BLaER1 treated with 17β-estradiol and CSF1 and Interleukin-3, amounts not matched to agents 10 nM and 100 nM (cell line): ENCODE data around the gene MESD.

Source experiments
- H3K27ac ChIP-seq, 11 experiments: shearing (Covaris generic); formaldehyde crosslinking; 2 replicates each; pipeline ENCODE4 v1.8.1; 2022
- H3K27me3 ChIP-seq, 11 experiments: shearing (Covaris generic); formaldehyde crosslinking; 2 replicates each; pipeline ENCODE4 v1.8.1; 2022
- H3K36me3 ChIP-seq, 11 experiments: shearing (Covaris generic); formaldehyde crosslinking; 2 replicates each; pipeline ENCODE4 v1.8.1; 2022
- H3K4me1 ChIP-seq, 10 experiments: shearing (Covaris generic); formaldehyde crosslinking; 2 replicates each; pipeline ENCODE4 v1.8.1; 2022
- H3K4me2 ChIP-seq, 11 experiments: shearing (Covaris generic); formaldehyde crosslinking; 2 replicates each; pipeline ENCODE4 v1.8.1; 2022
- H3K4me3 ChIP-seq, 10 experiments: shearing (Covaris generic); formaldehyde crosslinking; 2 replicates each; pipeline ENCODE4 v1.8.1; 2022
- H3K9ac ChIP-seq, 11 experiments: shearing (Covaris generic); formaldehyde crosslinking; 2 replicates each; pipeline ENCODE4 v1.8.1; 2022
- H3K9me3 ChIP-seq, 11 experiments: shearing (Covaris generic); formaldehyde crosslinking; replicated peaks in 1 of 11; 2 replicates each; pipeline ENCODE4 v1.8.1; 2022
- H4K20me1 ChIP-seq, 11 experiments: shearing (Covaris generic); formaldehyde crosslinking; 2 replicates each; pipeline ENCODE4 v1.8.1; 2022
- Cebpa-rat ChIP-seq, 11 experiments: shearing (Covaris generic); IDR thresholded peaks; 2 replicates each; pipeline ENCODE4 v1.8.1; 2022

MESD gene

DNA sequence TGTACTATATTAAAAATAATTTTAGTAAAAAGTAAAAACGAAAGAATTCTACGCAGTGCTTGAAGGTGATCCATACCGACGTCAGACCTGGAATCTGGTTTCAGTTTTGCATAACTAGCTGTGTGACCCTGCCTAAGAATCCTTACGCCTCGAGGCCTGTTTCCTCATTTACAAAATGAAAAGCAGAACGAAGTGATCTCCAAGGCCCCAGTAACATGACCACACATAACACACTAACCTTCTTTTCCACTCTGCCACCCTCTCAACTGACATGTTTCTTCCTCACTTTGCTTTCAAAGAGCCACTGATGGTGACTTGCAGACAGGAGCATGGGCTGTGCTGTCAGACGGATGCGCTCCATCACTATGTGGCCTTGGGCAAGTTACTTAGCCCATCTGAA lies 4.8 kb downstream of the MESD start:
- H3K9me3 ChIP-seq = no peaks in the 10 kb centered on the region

DNA sequence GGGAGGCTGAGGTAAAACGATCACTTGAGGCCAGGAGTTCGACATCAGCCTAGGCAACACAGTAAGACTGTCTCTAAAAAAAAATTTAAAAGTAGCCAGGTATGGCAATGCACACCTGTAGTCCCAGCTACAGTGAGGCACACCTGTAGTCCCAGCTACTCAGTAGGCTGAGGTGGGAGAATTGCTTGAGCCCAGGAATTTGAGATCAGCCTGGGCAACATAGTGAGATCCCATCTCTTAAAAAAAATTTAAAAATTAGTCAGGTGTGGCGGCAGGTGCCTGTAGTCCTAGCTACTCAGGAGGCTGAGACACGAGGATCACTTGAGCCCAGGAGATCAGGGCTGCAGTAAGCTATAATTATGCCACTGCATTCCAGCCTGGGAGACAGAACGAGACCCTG lies 6.8 kb downstream of the MESD start:
- Histone ChIP-seq H3K9me3 (no peaks in the 10 kb centered on the region), H3K27me3 (no peaks in the 10 kb centered on the region), H3K36me3 (peaks cover 45 to 72% (median 67%) of the 10 kb centered on the region in 11 experiments), H3K4me1 (peaks cover 25 to 75% (median 35%) of the 10 kb centered on the region in 10 experiments), H3K4me3 (no peak overlapping the region), H4K20me1 (peaks cover 43 to 95% (median 83%) of the 10 kb centered on the region in 11 experiments; a peak in 21 of 22 replicates), H3K9ac (no peak overlapping the region), H3K27ac (no peak overlapping the region), H3K4me2 (no peak overlapping the region)
- no peak for TF ChIP-seq Cebpa-rat (IDR thresholded peaks at IDR 0.05)

More for the DNA sequence above, 4.8 kb downstream of the MESD start:
- Histone ChIP-seq H3K4me2 (peak overlapping the region; percentile 11 to 97 (median 53); a peak in 20 of 22 replicates), H3K9ac (peak overlapping the region in 5 of 11 experiments; percentile 14 to 48 (median 34); a peak in 6 of 22 replicates), H3K27me3 (no peaks in the 10 kb centered on the region), H3K36me3 (peaks cover 24 to 52% (median 47%) of the 10 kb centered on the region in 11 experiments), H3K27ac (peak overlapping the region in 9 of 11 experiments; percentile 0 to 73 (median 52); a peak in 13 of 22 replicates), H4K20me1 (peaks cover 37 to 89% (median 73%) of the 10 kb centered on the region in 11 experiments; a peak in 21 of 22 replicates), H3K4me3 (no peak overlapping the region), H3K4me1 (peaks cover 36 to 73% (median 44%) of the 10 kb centered on the region in 10 experiments)
- TF ChIP-seq Cebpa-rat (IDR thresholded peaks at IDR 0.05) = no peak

DNA sequence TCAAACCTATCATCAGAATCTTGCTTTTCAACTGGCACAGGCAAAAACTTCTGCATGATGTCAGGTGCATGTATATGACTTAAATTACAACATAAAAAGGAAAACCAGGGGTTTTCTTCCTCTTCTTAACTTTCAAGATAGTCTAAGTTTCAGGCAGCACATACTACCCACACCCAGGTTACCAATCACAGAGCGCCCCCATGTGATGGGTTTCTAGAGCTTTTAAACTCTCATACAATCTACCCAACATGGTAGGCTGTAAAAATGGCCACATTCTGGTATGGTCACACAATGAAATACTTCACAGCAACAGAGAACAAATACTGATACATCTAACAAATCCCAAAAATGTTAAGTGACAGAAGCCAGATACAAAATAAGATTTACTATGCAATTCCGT lies 7.4 kb downstream of the MESD start:
- Histone ChIP-seq H3K9ac (no peak overlapping the region), H3K9me3 (no peaks in the 10 kb centered on the region), H3K4me2 (no peak overlapping the region), H3K36me3 (peaks cover 47 to 78% (median 73%) of the 10 kb centered on the region in 11 experiments), H3K27ac (no peak overlapping the region), H3K4me3 (no peak overlapping the region), H4K20me1 (peaks cover 44 to 95% (median 83%) of the 10 kb centered on the region in 11 experiments; a peak in 21 of 22 replicates), H3K27me3 (no peaks in the 10 kb centered on the region), H3K4me1 (peaks cover 18 to 75% (median 29%) of the 10 kb centered on the region in 10 experiments)
- no peak for TF ChIP-seq Cebpa-rat (IDR thresholded peaks at IDR 0.05)

DNA sequence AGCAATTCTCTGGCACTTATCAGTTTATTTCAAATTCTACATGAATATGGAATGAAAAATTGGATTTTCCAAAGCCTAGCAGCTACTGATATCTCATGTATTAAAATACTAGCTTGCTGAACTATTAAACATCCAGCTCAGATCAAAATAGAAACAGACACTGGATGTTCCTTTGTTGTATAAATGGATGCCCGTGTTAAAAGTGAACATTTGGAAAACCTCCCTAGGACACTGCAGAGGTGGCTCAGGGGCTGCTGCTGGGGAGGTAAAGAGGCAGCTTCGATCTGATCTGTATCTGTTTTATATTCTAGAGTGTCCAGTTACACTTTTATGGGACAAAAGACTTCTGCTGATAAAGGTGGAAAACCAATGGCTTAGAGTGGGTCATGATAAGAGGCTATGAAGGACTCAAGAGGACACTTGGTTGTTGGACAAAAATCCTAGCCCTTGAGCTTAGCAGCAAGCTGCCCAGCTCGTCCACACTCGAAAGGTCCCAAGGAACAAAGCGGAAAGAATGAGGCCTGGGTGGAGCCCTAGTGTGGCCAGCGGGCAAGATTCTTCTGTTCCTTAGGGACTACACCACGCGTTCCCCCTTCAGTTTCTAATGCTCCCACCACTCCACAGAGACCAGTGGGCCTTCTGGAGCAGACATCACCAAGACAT lies 9.9 kb downstream of the MESD start:
- H3K27ac ChIP-seq = no peak overlapping the region

DNA sequence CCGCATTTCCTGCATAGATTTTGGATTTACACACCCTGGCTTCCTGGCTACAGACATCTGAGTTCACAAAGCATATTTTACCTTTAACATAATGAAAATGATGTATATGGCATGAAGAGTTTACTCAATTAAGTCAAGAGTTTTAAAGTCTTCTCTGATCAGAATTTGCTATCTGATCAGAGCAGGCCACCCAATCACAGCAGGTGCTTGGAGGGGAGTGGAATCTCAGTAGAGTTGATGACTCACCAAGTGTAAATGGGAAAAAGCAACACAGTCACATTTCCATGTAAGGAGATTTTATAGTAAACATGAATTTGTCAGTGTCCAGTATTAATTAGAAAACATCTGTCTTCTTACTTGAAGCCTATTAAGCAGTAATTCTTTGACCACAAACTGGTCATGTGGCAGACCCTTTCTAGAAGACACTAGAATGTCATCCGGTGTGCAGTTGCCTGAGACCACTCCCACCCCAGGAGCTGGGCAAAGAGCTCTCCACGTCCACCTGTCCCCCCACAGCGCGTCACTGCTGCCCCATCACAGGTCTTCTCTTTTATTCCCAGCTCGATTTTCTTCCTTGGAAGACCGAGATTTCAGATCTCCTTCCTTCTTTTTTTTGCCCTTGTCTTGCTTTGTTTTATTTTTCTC lies 10.8 kb downstream of the MESD start:
- Histone ChIP-seq H3K4me2 (no peak overlapping the region), H3K4me1 (peaks cover 0 to 47% (median 0%) of the 10 kb centered on the region in 10 experiments; a peak in 6 of 20 replicates), H3K27me3 (no peaks in the 10 kb centered on the region), H4K20me1 (peaks cover 55 to 92% (median 78%) of the 10 kb centered on the region in 11 experiments; a peak in 21 of 22 replicates), H3K9ac (no peak overlapping the region), H3K9me3 (no peaks in the 10 kb centered on the region), H3K36me3 (peaks cover 63 to 95% (median 84%) of the 10 kb centered on the region in 11 experiments), H3K27ac (no peak overlapping the region), H3K4me3 (no peak overlapping the region)
- no peak for TF ChIP-seq Cebpa-rat (IDR thresholded peaks at IDR 0.05)

More for the DNA sequence above, 9.9 kb downstream of the MESD start:
- Histone ChIP-seq H3K4me1 (peaks cover 0 to 55% (median 7%) of the 10 kb centered on the region in 10 experiments; a peak in 13 of 20 replicates), H3K4me3 (no peak overlapping the region), H3K36me3 (peaks cover 60 to 90% (median 80%) of the 10 kb centered on the region in 11 experiments), H3K4me2 (no peak overlapping the region), H3K27me3 (no peaks in the 10 kb centered on the region), H3K9ac (no peak overlapping the region), H3K9me3 (no peaks in the 10 kb centered on the region), H4K20me1 (peaks cover 57 to 94% (median 82%) of the 10 kb centered on the region in 11 experiments; a peak in 21 of 22 replicates)
- TF ChIP-seq Cebpa-rat (IDR thresholded peaks at IDR 0.05) = no peak

DNA sequence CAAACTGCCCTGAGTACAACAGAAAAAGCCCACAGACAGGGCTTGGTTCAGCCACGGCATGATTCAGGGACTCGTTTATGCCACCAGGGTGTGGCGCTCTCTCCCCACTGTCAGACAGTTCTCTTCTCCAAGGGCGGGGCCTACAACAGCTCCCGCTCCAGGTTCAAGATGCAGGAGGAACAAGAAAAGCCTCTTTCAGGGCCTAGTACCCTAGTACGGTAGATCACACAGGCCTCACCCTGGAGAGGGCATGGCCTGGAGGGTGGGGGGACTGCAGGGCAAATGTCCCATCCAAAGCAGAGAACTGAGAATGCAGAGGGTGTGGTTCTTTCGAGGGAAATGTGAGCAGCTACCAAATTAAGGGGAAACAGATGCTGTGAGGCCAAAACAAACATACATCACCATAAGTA lies 12.0 kb downstream of the MESD start:
- Histone ChIP-seq H3K27ac (no peak overlapping the region), H3K4me2 (peak overlapping the region in 2 of 11 experiments; percentile 5 to 37; a peak in 2 of 22 replicates), H3K4me3 (no peak overlapping the region), H3K4me1 (peaks cover 0 to 37% (median 0%) of the 10 kb centered on the region in 10 experiments; a peak in 5 of 20 replicates), H4K20me1 (peaks cover 45 to 92% (median 75%) of the 10 kb centered on the region in 11 experiments; a peak in 21 of 22 replicates), H3K9ac (no peak overlapping the region), H3K9me3 (no peaks in the 10 kb centered on the region), H3K27me3 (no peaks in the 10 kb centered on the region), H3K36me3 (peaks cover 70 to 96% (median 88%) of the 10 kb centered on the region in 11 experiments)
- no peak for TF ChIP-seq Cebpa-rat (IDR thresholded peaks at IDR 0.05)

DNA sequence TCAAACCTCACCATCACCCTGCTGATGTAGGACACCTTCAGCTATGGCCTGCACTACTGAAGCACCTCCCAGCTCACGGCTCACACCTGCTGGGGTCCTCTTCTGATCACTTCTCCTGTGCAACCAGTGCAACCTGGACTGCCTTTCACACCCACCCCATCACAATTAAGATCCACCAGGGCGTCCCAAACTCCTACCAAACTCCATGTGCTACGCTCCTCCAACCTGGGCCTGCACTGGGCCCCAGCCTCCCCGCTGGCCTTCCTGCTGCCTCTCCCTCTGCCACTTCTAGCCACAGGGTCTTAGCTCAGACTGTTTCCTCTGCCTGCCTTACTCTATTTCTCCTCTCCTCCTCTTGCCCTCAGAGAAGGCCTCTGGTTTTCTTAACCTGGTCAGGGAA lies 12.8 kb downstream of the MESD start:
- Histone ChIP-seq H3K9ac (no peak overlapping the region), H3K4me2 (no peak overlapping the region), H3K4me3 (no peak overlapping the region), H4K20me1 (peaks cover 37 to 92% (median 70%) of the 10 kb centered on the region in 11 experiments; a peak in 21 of 22 replicates), H3K27ac (no peak overlapping the region), H3K9me3 (no peaks in the 10 kb centered on the region), H3K4me1 (peaks cover 0 to 29% (median 0%) of the 10 kb centered on the region in 10 experiments; a peak in 5 of 20 replicates), H3K36me3 (peaks cover 63 to 95% (median 80%) of the 10 kb centered on the region in 11 experiments), H3K27me3 (no peaks in the 10 kb centered on the region)
- TF ChIP-seq Cebpa-rat (IDR thresholded peaks at IDR 0.05) = no peak

DNA sequence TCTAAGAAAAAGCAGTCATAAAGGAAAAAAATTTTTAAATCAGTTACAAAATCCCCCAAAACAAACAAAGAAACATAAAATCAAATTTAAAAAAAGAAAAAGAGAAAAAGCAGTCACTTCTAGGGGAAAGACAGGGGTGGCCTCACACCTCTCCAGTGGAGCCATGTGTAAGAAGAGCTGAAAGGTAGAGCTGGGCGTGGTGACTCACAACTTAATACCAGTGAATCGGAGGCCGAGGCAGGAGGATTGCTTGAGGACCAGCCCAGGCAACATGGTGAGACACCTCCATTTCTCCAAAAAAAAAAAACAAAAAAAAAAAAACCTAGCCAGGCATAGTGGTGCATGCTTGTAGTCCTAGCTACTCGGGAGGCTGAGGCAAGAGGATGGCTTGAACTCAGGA lies 14.7 kb downstream of the MESD start:
- H3K27ac ChIP-seq = no peak overlapping the region
- no peaks in the 10 kb centered on the region for H3K9me3 ChIP-seq

DNA sequence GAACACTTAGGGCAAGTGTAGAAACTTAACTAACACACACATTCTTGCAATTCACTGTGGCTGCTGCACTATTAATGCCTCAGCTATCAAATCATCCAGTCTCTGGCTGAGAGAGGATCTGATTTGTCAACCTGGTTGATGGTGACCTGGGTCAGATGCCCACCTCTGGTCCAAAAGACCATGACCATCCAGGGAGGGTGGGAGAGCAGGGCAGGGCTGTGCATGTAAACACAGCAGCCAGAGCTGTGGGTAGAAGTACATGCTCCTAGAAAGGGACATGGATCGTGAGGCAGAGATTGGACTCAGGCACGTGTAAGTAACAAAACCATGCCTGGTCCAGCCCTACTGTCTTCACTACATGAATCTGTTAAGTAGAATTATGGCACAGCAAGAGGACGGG lies 17.3 kb downstream of the MESD start:
- Histone ChIP-seq H3K4me1 (peaks cover 0 to 5% (median 0%) of the 10 kb centered on the region in 10 experiments; a peak in 2 of 20 replicates), H3K9me3 (no peaks in the 10 kb centered on the region), H3K4me2 (no peak overlapping the region), H3K9ac (no peak overlapping the region), H4K20me1 (peaks cover 23 to 68% (median 59%) of the 10 kb centered on the region in 11 experiments; a peak in 20 of 22 replicates), H3K27ac (no peak overlapping the region), H3K4me3 (no peak overlapping the region), H3K36me3 (peaks cover 45 to 81% (median 61%) of the 10 kb centered on the region in 11 experiments), H3K27me3 (no peaks in the 10 kb centered on the region)
- TF ChIP-seq Cebpa-rat (IDR thresholded peaks at IDR 0.05) = no peak

More for the DNA sequence above, 14.7 kb downstream of the MESD start:
- peaks cover 40 to 95% (median 80%) of the 10 kb centered on the region in 11 experiments; a peak in 21 of 22 replicates for H4K20me1 ChIP-seq
- no peak for TF ChIP-seq Cebpa-rat (IDR thresholded peaks at IDR 0.05)
- H3K4me2 ChIP-seq = no peak overlapping the region
- no peak overlapping the region for H3K4me3 ChIP-seq
- H3K27me3 ChIP-seq = no peaks in the 10 kb centered on the region
- H3K9ac ChIP-seq = no peak overlapping the region
- H3K36me3 ChIP-seq = peaks cover 49 to 81% (median 62%) of the 10 kb centered on the region in 11 experiments
- H3K4me1 ChIP-seq = peaks cover 0 to 25% (median 0%) of the 10 kb centered on the region in 10 experiments; a peak in 4 of 20 replicates
